DOHH2 (cell line): ENCODE data around the gene ZNF106.

Experiments
- EZH2phosphoT487 ChIP-seq: fragments of 200-600 bp; sonication (generic); IDR thresholded peaks from 2 replicates; pipeline ENCODE4 v1.6.1; 2017; ENCODE audit warnings: borderline replicate concordance, mild to moderate bottlenecking, antibody characterized with exemption, low read length, moderate library complexity, mixed read lengths
- TF ChIP-seq, protein P1 (sequence below): fragments of 200-600 bp; sonication (generic); IDR thresholded peaks from one replicate; pipeline ENCODE4 v1.5.1; 2014; ENCODE audit warnings: antibody characterized with exemption, mild to moderate bottlenecking, low read depth, low read length; ENCODE audit not compliant: poor library complexity, severe bottlenecking

- TF ChIP-seq, protein P1, sequence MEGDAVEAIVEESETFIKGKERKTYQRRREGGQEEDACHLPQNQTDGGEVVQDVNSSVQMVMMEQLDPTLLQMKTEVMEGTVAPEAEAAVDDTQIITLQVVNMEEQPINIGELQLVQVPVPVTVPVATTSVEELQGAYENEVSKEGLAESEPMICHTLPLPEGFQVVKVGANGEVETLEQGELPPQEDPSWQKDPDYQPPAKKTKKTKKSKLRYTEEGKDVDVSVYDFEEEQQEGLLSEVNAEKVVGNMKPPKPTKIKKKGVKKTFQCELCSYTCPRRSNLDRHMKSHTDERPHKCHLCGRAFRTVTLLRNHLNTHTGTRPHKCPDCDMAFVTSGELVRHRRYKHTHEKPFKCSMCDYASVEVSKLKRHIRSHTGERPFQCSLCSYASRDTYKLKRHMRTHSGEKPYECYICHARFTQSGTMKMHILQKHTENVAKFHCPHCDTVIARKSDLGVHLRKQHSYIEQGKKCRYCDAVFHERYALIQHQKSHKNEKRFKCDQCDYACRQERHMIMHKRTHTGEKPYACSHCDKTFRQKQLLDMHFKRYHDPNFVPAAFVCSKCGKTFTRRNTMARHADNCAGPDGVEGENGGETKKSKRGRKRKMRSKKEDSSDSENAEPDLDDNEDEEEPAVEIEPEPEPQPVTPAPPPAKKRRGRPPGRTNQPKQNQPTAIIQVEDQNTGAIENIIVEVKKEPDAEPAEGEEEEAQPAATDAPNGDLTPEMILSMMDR, result no peak
- TF ChIP-seq EZH2phosphoT487, result no peak
These were observed 42.3 kb upstream of the ZNF106 start for GRCh38 chr15:42533246-42533645.
